Measurements from ENCODE around the gene BCL2L15. TPM values are rescaled to one million over a fixed set of nuclear protein-coding genes. Genes with fewer than 3 reads are reported as not detected.

The BCL2L15 gene
- polyA plus RNA-seq, 1 donor (not counting 4 experiments of a cell fraction or from before 2014, with no cell fraction given): 0.08 TPM

GRCh38 chr1:113895961-113896360 lies 8.6 kb upstream of the BCL2L15 start:
- no peak overlapping the region for H3K27ac ChIP-seq (ENCODE audit: control insufficient read depth, insufficient read depth, low read length)
- no peaks in the 10 kb centered on the region for H3K27me3 ChIP-seq (ENCODE audit: control insufficient read depth, extremely low read depth, insufficient read depth, low read length)
- DNase-seq (ENCODE audit: low read depth, low spot score) (no peak), FAIRE-seq (no peak)
- H3K4me3 ChIP-seq (ENCODE audit: control insufficient read depth in 2 of 3, extremely low read depth in 1 of 3, insufficient read depth in 2 of 3, low read depth in 1 of 3, low read length in 3 of 3): no peak overlapping the region
- H4K20me1 ChIP-seq (ENCODE audit: control insufficient read depth, extremely low read depth, insufficient read depth, low read length): no peaks in the 10 kb centered on the region
- no peaks in the 10 kb centered on the region for H3K9me3 ChIP-seq (ENCODE audit: control insufficient read depth, low read depth, low read length)
- H3K9me1 ChIP-seq (ENCODE audit: control insufficient read depth, extremely low read depth, insufficient read depth, low read length): no peaks in the 10 kb centered on the region
- no peak overlapping the region for H2AFZ ChIP-seq (ENCODE audit: control insufficient read depth, low read length)
- H3K4me1 ChIP-seq (ENCODE audit: control insufficient read depth, extremely low read depth, insufficient read depth, low read length): no peaks in the 10 kb centered on the region
- dilution Hi-C loops (cut with MboI; ENCODE audit: extremely low pct_ligation_motif_present, low sequenced_read_pairs): no loop called here
- peaks cover 12% of the 10 kb centered on the region in 2 experiments for H3K36me3 ChIP-seq (ENCODE audit: control insufficient read depth in 2 of 2, extremely low read depth in 1 of 2, insufficient read depth in 2 of 2, low read length in 2 of 2)
- H3K9ac ChIP-seq (ENCODE audit: control insufficient read depth, extremely low read depth, insufficient read depth, low read length): no peak overlapping the region
- H3K79me2 ChIP-seq (ENCODE audit: control insufficient read depth, insufficient read depth, low read length): no peaks in the 10 kb centered on the region
- no peak for TF ChIP-seq CTCF (optimal IDR thresholded peaks at IDR 0.05 in 1 of 3, IDR thresholded peaks at IDR 0.05 in 1 of 3, conservative IDR thresholded peaks at IDR 0.05 in 1 of 3; ENCODE audit: extremely low read depth in 1 of 3, insufficient read depth in 2 of 3, low read length in 3 of 3)
- no peak for TF ChIP-seq EZH2 (IDR thresholded peaks at IDR 0.05; ENCODE audit: low read length)
- H3K4me2 ChIP-seq (ENCODE audit: control insufficient read depth, extremely low read depth, insufficient read depth, low read depth, low read length): no peak overlapping the region

GRCh38 chr1:113895098-113895497 lies 7.7 kb upstream of the BCL2L15 start:
- Histone ChIP-seq H3K9me1 (ENCODE audit: control insufficient read depth, extremely low read depth, insufficient read depth, low read length) (no peaks in the 10 kb centered on the region), H3K27ac (ENCODE audit: control insufficient read depth, insufficient read depth, low read length) (no peak overlapping the region), H4K20me1 (ENCODE audit: control insufficient read depth, extremely low read depth, insufficient read depth, low read length) (no peaks in the 10 kb centered on the region), H3K9me3 (ENCODE audit: control insufficient read depth, low read depth, low read length) (no peaks in the 10 kb centered on the region), H3K9ac (ENCODE audit: control insufficient read depth, extremely low read depth, insufficient read depth, low read length) (no peak overlapping the region), H3K4me2 (ENCODE audit: control insufficient read depth, extremely low read depth, insufficient read depth, low read depth, low read length) (no peak overlapping the region), H3K36me3 (ENCODE audit: control insufficient read depth in 2 of 2, extremely low read depth in 1 of 2, insufficient read depth in 2 of 2, low read length in 2 of 2) (peaks cover 7 to 12% of the 10 kb centered on the region in 2 experiments), H3K4me3 (ENCODE audit: control insufficient read depth in 2 of 3, extremely low read depth in 1 of 3, insufficient read depth in 2 of 3, low read depth in 1 of 3, low read length in 3 of 3) (no peak overlapping the region), H3K79me2 (ENCODE audit: control insufficient read depth, insufficient read depth, low read length) (no peaks in the 10 kb centered on the region), H3K4me1 (ENCODE audit: control insufficient read depth, extremely low read depth, insufficient read depth, low read length) (no peaks in the 10 kb centered on the region), H3K27me3 (ENCODE audit: control insufficient read depth, extremely low read depth, insufficient read depth, low read length) (no peaks in the 10 kb centered on the region), H2AFZ (ENCODE audit: control insufficient read depth, low read length) (no peak overlapping the region)
- TF ChIP-seq CTCF (optimal IDR thresholded peaks at IDR 0.05 in 1 of 3, IDR thresholded peaks at IDR 0.05 in 1 of 3, conservative IDR thresholded peaks at IDR 0.05 in 1 of 3; ENCODE audit: extremely low read depth in 1 of 3, insufficient read depth in 2 of 3, low read length in 3 of 3) (no peak), EZH2 (IDR thresholded peaks at IDR 0.05; ENCODE audit: low read length) (no peak)
- DNase-seq (ENCODE audit: low read depth, low spot score) (no peak), FAIRE-seq (no peak)
- dilution Hi-C loops (cut with MboI; ENCODE audit: extremely low pct_ligation_motif_present, low sequenced_read_pairs): no loop called here
